HG02610 (cell line): ENCODE data around the gene CPE.

Experiments used
- ATAC-seq: cut with Tn5 transposase; IDR thresholded peaks from one replicate; pipeline ENCODE4 v1.9.1; 2021; ENCODE audit warnings: mild to moderate bottlenecking, moderate library complexity; ENCODE audit not compliant: unreplicated experiment

CPE gene

DNA sequence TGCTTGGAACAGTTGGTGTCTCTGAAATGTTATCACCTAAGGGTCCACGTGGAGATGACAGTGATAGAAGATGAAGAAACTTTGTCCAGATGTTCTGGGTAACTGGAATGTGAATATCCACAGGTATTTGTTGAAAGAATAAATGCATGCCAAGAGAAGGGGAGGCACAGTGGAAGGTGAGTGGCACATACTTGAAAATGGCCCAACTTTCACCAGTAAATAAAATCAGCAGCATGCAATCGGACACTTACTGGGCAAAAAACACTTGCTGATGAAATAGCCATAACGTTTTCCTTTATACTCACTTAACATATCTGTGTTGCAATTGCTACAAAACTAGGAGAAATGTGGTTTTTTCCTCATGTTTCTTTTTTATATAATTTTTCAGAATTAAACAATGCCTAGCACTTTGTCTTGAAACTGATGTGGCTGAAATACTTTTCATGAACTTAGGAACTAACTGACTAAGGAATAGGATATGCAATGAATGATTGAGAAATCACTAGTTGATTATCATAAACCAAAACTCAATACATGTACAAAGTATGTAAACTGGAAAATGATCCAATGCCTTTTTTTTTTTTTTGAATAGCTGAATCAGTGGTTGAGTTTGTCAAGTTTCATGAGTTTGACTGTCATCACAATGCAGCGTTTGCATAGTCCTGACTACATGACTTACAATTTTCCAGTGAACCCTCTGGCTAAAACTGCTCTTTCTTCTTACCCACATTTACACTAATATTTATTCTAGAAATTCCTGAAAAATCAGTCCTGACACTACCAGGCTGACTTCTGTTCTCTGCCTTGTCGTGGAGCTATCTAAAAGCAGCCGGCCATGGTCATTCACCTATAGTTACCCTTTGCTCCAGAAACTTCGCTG, 127.4 kb downstream of the CPE start:
- ATAC-seq, result no peak

DNA sequence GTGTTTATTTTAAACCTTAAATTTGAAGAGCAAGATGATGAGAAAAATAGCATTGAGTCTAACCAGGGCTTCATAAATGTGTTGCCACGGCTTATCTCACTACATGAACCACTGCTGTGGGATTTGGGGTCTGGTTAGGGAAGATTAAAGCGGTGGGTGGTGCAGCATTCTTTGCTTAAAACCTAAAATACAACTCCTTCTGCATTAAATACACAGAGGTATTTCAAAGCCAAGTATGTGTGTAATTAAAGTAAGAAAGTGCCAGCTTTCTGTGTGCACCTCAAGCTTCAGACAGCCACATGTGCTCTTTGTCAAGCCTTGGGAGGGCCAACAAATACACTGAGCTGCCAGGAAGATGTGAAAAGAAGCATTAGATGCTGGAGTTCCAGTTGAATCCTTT, 128.0 kb downstream of the CPE start:
- ATAC-seq, result no peak

DNA sequence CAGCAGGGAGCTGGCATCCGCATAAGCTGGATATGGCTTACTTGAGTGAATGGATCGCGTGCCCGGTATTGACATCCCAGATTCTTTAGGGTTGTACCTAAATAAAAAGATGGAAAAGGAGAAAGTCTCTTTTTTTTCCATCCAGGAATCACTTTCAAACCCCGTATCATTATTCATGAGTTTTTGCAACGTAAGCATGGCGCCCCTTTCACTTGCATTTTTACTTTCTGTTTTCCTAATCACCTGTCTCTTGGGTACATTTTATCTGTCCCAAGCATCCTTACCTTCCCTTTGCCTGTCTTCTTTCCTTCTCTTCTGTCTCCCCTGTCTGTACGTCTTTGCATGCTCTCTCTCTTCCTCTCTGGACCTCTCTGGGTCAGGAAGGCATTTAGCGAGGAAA, 128.6 kb downstream of the CPE start:
- no peak for ATAC-seq

DNA sequence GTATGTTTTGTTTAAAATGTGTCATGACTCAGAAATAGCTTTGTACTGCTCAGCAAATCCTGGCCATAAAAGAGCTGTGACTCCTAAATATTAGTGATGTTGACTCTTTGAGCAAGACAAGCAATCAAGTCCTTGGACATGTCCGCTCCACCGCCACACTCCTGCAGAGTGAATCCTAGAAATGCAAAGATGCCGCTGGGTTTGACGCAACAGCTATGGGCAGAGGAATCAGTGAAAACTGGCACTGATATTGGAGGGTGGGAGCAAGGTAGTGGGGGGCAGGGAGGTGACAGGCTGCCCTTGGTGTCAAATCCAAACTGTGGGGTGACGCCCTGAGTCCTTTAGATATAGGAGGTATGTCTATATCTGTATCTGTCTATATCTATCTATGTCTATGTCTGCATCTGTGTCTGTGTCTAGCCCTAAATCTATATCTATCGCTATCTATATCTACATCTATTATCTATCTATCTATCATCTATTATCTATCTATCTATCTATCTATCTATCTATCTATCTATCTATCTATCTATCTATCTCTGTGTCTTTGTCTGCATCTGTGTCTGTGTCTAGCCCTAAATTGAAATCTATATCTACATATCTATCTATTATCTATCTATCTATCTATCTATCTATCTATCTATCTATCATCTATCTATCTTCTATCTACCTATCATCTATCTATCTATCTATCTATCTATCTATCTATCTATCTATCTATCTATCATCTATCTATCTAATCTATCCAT, 129.7 kb downstream of the CPE start:
- ATAC-seq, result no peak

DNA sequence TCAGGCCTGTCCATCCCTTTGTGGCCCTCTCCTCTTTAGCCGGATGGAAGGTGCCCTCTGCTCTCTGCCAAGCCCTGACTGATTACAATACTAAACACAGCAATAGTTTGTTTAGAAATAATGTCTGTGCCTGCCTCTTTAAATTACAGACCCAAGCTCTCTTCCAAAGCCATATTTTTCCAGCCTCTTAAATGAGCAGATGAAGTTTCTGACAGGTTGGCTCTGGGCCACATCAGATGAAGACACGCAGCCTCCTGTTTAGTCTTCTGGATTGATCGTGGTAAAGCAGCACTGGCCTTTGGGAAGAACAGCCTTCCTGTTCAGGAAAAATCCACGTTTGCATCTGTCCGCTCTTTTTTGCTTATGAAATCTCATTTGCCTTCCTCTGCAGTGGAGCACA, 133.6 kb downstream of the CPE start:
- ATAC-seq, result no peak

GRCh38 chr4:165514739-165515138, 135.9 kb downstream of the CPE start:
- no peak for ATAC-seq

DNA sequence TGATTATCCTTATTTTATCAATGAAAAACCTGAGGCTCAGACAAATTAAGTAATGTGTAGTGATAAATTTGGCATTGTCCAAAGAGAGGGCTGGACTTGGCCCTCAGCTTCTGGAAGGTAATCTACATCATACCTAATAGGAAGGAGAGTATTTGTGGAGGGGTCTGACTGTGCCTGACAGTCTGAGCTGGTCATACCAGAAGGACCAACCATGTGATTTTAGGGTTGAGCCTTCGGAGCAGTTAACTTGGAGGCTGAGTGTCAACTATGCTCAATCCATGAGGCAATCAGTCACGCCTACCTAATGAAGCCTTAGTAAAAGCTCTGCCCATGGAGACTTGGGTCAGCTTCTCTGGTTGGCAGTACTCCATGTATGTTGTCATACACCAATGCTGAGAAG, 136.4 kb downstream of the CPE start:
- no peak for ATAC-seq

DNA sequence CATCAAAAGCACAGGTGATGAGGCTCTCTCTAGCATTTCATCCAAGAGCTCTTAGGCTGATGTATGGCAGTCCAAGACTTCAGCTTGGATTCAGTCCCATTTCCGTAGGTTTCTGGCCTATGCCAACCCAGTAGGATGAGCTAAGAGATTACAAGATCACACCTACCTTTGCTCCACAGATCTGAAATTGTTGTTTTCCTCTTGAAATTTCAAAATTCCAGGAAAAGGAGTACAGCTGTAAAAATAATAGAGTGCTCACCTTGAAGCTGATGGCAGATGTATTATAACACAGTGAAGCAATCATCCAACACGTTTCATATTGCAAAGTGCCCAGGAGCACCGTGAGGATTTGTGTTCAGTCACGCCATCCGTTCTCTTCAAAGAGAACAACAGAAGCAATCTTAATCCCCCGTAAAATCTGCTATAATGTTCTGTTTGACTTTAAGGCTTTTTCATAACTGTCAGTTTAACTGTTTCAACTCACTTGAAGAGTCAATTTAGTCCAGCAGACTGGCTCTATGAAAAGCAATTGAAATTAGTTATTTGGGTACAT, 137.5 kb downstream of the CPE start:
- ATAC-seq, result no peak

GRCh38 chr4:165517216-165517615, 138.4 kb downstream of the CPE start:
- no peak for ATAC-seq

- no peak for ATAC-seq
These were observed 139.3 kb downstream of the CPE start for GRCh38 chr4:165518024-165518616.

- ATAC-seq, result no peak
These were observed 139.9 kb downstream of the CPE start for GRCh38 chr4:165518686-165519085.

- no peak for ATAC-seq
These were observed 140.8 kb downstream of the CPE start for GRCh38 chr4:165519591-165519990.

GRCh38 chr4:165520086-165520485, 141.3 kb downstream of the CPE start:
- ATAC-seq, result no peak

DNA sequence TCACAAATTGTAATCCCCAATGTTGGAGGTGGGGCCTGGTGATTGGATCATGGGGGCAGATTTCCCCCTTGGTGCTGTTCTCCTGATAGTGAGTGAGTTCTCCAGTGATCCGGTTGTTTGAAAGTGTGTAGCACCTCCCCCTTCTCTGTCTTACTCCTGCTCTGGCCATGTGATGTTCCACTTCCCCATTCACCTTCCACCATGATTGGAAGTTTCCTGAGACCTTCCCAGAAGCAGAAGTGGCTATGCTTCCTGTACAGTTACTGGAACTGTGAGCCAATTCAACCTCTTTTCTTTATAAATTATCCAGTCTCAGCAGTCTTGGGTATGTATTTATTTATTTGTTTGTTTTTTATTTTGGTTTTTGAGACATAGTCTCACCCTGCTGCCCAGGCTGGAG, 143.2 kb downstream of the CPE start:
- ATAC-seq, result no peak

GRCh38 chr4:165524532-165525190, 145.9 kb downstream of the CPE start:
- no peak for ATAC-seq

DNA sequence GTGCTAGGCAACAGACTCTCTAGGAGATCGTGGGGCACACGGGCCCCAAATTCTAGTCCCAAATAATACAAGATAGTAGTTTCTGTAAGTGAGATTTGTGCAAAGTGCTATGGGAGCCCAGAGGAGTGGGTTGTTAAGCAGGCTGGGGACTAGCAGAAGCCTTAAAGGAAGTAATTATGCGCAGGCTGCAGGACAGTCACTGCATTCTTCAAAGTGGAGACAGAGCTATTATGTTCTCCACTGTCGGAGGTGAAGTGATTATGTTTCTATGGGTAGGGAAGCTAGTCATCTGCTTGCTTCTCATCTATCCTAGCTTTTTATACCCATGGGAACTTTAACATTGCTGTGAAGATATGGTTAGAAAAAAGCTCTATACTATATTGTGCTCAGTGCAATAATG, 154.2 kb downstream of the CPE start:
- ATAC-seq, result no peak

DNA sequence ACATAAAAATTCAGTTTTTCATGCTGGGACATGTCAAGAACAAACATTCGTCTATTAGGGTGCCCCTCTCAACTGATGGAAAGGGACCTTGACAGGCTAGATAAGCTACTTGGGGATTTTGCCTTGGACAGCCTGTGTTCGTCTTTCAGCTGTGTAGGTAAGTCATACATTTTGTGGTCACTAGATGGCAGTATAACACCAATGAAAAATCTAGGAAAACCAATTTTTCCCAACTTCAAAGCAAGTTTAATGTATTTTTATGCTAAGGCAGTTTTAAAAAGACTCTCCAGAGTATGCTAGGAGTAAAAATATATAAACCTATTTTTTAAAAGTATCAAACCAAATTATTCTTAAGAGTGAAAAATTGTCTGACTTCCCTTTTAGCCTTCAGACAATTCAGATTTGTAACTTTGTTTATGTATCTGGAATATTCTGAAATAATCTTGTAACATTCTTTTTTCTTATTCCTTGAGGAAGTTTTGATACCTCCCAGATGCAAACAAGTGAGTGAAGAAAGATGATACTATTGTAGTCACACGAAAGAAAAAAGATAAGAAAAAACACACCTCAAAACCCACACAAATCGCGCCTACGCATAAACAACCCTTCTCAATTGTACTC, 158.3 kb downstream of the CPE start:
- ATAC-seq, result peak; percentile 58

DNA sequence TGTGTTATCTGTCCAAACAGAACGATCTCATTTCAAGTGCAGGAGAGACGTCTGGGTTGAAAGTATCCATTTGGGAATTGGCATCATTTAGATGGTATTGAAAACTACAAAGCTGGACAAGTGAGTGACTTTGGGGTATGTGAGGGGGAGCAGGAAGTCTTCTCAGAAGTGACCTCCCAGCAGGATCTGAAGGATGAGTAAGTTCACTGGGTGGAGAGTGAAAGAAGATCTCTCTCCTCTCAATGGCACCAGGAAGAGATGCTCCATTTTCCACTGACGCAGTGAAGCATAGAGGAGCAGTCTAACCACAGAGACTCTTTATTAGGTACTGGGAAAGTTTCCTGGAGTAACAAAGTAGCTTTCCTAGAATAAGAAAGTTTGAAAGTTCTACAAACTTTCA, 161.0 kb downstream of the CPE start:
- no peak for ATAC-seq

- ATAC-seq, result no peak
These were observed 161.5 kb downstream of the CPE start for GRCh38 chr4:165540206-165540830.

GRCh38 chr4:165541851-165542459, 163.1 kb downstream of the CPE start:
- no peak for ATAC-seq
